Measurements from ENCODE around the gene FNDC4.

DNA sequence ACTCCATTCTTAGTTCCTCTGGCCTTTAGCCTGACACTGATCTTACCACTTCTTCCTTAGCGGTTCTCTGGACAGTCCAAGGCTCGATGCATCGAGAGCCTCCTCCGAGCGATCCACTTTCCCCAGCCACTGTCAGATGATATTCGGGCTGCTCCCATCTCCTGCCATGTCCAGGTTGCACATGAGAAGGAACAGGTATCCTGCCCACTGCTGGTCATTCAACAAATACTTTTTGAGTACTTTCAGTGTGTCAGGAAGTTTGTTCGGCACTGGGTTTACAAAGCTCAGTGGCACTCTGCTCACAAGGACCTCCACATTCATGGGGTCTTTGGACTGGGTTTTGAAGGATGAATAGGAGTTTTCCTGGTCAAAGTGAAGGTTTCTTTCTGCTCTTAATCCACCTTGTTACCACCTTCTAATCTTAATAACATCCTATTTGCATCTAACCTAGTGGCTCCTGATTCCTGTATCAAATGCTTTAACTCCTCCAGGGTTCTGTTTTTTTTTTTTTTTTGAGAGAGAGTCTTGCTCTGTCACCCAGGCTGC lies 27.5 kb upstream of the FNDC4 start:
- TF ChIP-seq EZH2 (IDR thresholded peaks at IDR 0.05) = no peak
- no peak for TF ChIP-seq POLR2AphosphoS5 (IDR thresholded peaks at IDR 0.05; ENCODE audit: borderline replicate concordance, low read depth, low read length)
- TF ChIP-seq FOXP2 (optimal IDR thresholded peaks at IDR 0.05; ENCODE audit: control extremely low read depth, extremely low read length, insufficient read depth) = no peak
